Measurements from ENCODE around the gene POLK.

DNA sequence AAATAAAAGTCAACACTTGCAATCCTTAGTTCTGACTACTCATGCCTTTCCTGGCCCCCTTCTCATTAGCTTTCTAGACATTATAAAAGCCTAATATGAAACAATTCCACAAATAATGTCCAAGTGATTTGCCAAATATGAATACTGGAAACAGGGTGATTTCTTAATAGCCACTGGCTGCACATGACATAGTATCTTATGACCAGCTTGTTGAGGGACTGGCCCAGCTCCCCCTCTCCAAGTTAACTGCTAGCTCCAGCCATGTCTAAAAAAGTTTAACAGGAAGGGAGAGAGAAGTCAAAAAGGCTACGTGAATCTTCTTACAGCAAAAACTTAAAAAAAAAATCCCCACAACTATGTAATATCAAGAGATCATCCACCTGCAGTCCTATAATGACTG lies 1.7 kb upstream of the POLK start:
- TF ChIP-seq, protein P1, sequence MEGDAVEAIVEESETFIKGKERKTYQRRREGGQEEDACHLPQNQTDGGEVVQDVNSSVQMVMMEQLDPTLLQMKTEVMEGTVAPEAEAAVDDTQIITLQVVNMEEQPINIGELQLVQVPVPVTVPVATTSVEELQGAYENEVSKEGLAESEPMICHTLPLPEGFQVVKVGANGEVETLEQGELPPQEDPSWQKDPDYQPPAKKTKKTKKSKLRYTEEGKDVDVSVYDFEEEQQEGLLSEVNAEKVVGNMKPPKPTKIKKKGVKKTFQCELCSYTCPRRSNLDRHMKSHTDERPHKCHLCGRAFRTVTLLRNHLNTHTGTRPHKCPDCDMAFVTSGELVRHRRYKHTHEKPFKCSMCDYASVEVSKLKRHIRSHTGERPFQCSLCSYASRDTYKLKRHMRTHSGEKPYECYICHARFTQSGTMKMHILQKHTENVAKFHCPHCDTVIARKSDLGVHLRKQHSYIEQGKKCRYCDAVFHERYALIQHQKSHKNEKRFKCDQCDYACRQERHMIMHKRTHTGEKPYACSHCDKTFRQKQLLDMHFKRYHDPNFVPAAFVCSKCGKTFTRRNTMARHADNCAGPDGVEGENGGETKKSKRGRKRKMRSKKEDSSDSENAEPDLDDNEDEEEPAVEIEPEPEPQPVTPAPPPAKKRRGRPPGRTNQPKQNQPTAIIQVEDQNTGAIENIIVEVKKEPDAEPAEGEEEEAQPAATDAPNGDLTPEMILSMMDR (conservative IDR thresholded peaks at IDR 0.05; ENCODE audit: low read length) = no peak
- no peak for TF ChIP-seq EZH2phosphoT487 (IDR thresholded peaks at IDR 0.05; ENCODE audit: borderline replicate concordance, low read depth, low read length)
